HCT116 (cell line): ENCODE data around the gene ABL2. TPM values are rescaled to one million over a fixed set of nuclear protein-coding genes. Genes with fewer than 3 reads are reported as not detected.

Experiments used
- ATAC-seq: fragments of 200-7000 bp; cut with Tn5 transposase; 2 replicates; pipeline ENCODE4 v1.9.1; 2020; ENCODE audit warnings: mild to moderate bottlenecking, moderate library complexity
- BruUV-seq: library from RNA; stranded (reverse); fragments of 400-500 nt; replicated peaks from 2 replicates; lab custom pipeline; 2021; lab: Mats Ljungman, UMichigan
- CTCF ChIA-PET: fragments of 300-600 bp; sonication (Branson Sonifier 250); formaldehyde crosslinking; loops from one replicate; lab custom pipeline; 2021; ENCODE audit warnings: antibody characterized with exemption; lab: Charles Lee
- POLR2A ChIA-PET: fragments of 300-600, 350-600 bp; sonication (Branson Sonifier 250); formaldehyde crosslinking; loops from one replicate; lab custom pipeline; 2021; ENCODE audit warnings: antibody characterized with exemption; lab: Charles Lee
- RAD21 ChIA-PET, 2 experiments: fragments of 300-600 bp; sonication (Branson Sonifier 250); formaldehyde crosslinking; loops; one replicate each; lab custom pipeline; 2023; ENCODE audit warnings: low total read pairs in 2 of 2; ENCODE audit not compliant: uncharacterized antibody in 2 of 2, unreplicated experiment in 2 of 2, low non-redundant PET in 1 of 2; lab: Charles Lee
- DNase-seq: peaks from one replicate; pipeline ENCODE4 v3.0.0-alpha.2; 2010; ENCODE audit warnings: low read depth, low spot score
- H2AFZ ChIP-seq: fragments of 200-600 bp; shearing (Covaris generic), sonication (generic); 2 replicates; pipeline ENCODE4 v1.6.1; 2017; ENCODE audit warnings: low read depth, mixed run types, mixed read lengths, antibody characterized with exemption, low read length; ENCODE audit not compliant: poor library complexity, severe bottlenecking
- H3K27ac ChIP-seq: 2 replicates; pipeline ENCODE4 v1.5.1; 2012; ENCODE audit warnings: low read depth, low read length
- H3K27me3 ChIP-seq: fragments of 200-600 bp; sonication (generic); 2 replicates; pipeline ENCODE4 v1.6.1; 2016; ENCODE audit warnings: mixed run types, low read length, mixed read lengths; ENCODE audit not compliant: insufficient read depth
- H3K36me3 ChIP-seq, 2 experiments: fragments of 200-500 bp in 1 of 2; fragments of 200-600 bp in 1 of 2; sonication (Bioruptor generic) in 1 of 2; sonication (generic) in 1 of 2; 2 replicates each; pipeline versions ENCODE4 v1.5.1 to v1.6.1; 2014 to 2016; ENCODE audit warnings: low read length in 2 of 2, inconsistent platforms in 1 of 2, mixed read lengths in 1 of 2, mixed run types in 1 of 2; ENCODE audit not compliant: insufficient read depth in 2 of 2, control insufficient read depth in 1 of 2
- H3K4me1 ChIP-seq, 2 experiments: fragments of 200-600 bp in 1 of 2; sonication (generic) in 1 of 2; 2 replicates each; pipeline versions ENCODE4 v1.5.1 to v1.6.1; 2012 to 2017; ENCODE audit warnings: low read length in 2 of 2, inconsistent platforms in 1 of 2, mild to moderate bottlenecking in 1 of 2, mixed read lengths in 1 of 2, mixed run types in 1 of 2, moderate library complexity in 1 of 2; ENCODE audit not compliant: insufficient read depth in 2 of 2, control insufficient read depth in 1 of 2
- H3K4me2 ChIP-seq: fragments of 200-600 bp; sonication (generic); 2 replicates; pipeline ENCODE4 v1.6.1; 2017; ENCODE audit warnings: mixed run types, low read length, mixed read lengths
- H3K4me3 ChIP-seq, 2 experiments: fragments of 200-600 bp in 1 of 2; sonication (generic) in 1 of 2; replicated peaks in 1 of 2; 2 replicates each; pipeline ENCODE4 v1.5.1; 2011 to 2016; ENCODE audit warnings: low read length in 2 of 2, control low read depth in 1 of 2, low read depth in 1 of 2, mild to moderate bottlenecking in 1 of 2, mixed read lengths in 1 of 2, mixed run types in 1 of 2
- H3K79me2 ChIP-seq: fragments of 200-600 bp; sonication (generic); 2 replicates; pipeline ENCODE4 v1.6.1; 2017; ENCODE audit warnings: mild to moderate bottlenecking, mixed run types, low read length, moderate library complexity, mixed read lengths; ENCODE audit not compliant: insufficient read depth
- H3K9ac ChIP-seq: fragments of 200-600 bp; sonication (generic); 2 replicates; pipeline ENCODE4 v1.6.1; 2016; ENCODE audit warnings: low read length, mixed read lengths
- H3K9me2 ChIP-seq: fragments of 200-600 bp; sonication (generic), shearing (Covaris generic); 2 replicates; pipeline ENCODE4 v1.6.1; 2017; ENCODE audit warnings: mixed run types, mild to moderate bottlenecking, moderate library complexity; ENCODE audit not compliant: insufficient read depth
- H3K9me3 ChIP-seq, 2 experiments: fragments of 200-500 bp in 1 of 2; fragments of 200-600 bp in 1 of 2; sonication (Bioruptor generic) in 1 of 2; sonication (generic) in 1 of 2; 2 replicates each; pipeline ENCODE4 v1.6.1; 2014 to 2017; ENCODE audit warnings: low read length in 2 of 2, mixed read lengths in 2 of 2, inconsistent platforms in 1 of 2, low read depth in 1 of 2, mild to moderate bottlenecking in 1 of 2, mixed run types in 1 of 2, moderate library complexity in 1 of 2; ENCODE audit not compliant: control insufficient read depth in 1 of 2, insufficient read depth in 1 of 2
- H4K20me1 ChIP-seq: fragments of 200-600 bp; sonication (generic), shearing (Covaris generic); 2 replicates; pipeline ENCODE4 v1.6.1; 2017; ENCODE audit warnings: mixed run types, mild to moderate bottlenecking, moderate library complexity; ENCODE audit not compliant: insufficient read depth
- CEBPB ChIP-seq: IDR thresholded peaks from 2 replicates; pipeline ENCODE4 v1.6.1; 2012; ENCODE audit warnings: low read depth
- EGR1 ChIP-seq: IDR thresholded peaks from 2 replicates; pipeline ENCODE4 v1.6.1; 2012; ENCODE audit warnings: low read depth
- ELF1 ChIP-seq: IDR thresholded peaks from 2 replicates; pipeline ENCODE4 v1.6.1; 2012; ENCODE audit warnings: low read depth, borderline replicate concordance
- EZH2 ChIP-seq: fragments of 200-600 bp; sonication (generic); IDR thresholded peaks from 2 replicates; pipeline ENCODE4 v1.6.1; 2017; ENCODE audit warnings: antibody characterized with exemption, mixed run types
- FOSL1 ChIP-seq: IDR thresholded peaks from 2 replicates; pipeline ENCODE4 v1.6.1; 2012; ENCODE audit warnings: low read depth
- REST ChIP-seq: IDR thresholded peaks from 2 replicates; pipeline ENCODE4 v1.6.1; 2012; ENCODE audit warnings: low read depth
- SP1 ChIP-seq: IDR thresholded peaks from 2 replicates; pipeline ENCODE4 v1.6.1; 2012; ENCODE audit warnings: low read depth
- SRF ChIP-seq: IDR thresholded peaks from 2 replicates; pipeline ENCODE4 v1.6.1; 2012; ENCODE audit warnings: low read depth
- TCF7L2 ChIP-seq: IDR thresholded peaks from 2 replicates; pipeline ENCODE4 v1.7.0; 2011; ENCODE audit warnings: borderline replicate concordance, inconsistent platforms; ENCODE audit not compliant: insufficient read depth, insufficient read length; ENCODE audit errors: extremely low read depth
- YY1 ChIP-seq: IDR thresholded peaks from 2 replicates; pipeline ENCODE4 v1.6.1; 2011; ENCODE audit warnings: low read length, low read depth, moderate library complexity, mild to moderate bottlenecking; ENCODE audit not compliant: insufficient replicate concordance; ENCODE audit errors: extremely low read depth
- ZNF274 ChIP-seq: fragments of 200-500 bp; sonication (Bioruptor generic); IDR thresholded peaks from 2 replicates; pipeline ENCODE4 v1.6.1; 2014; ENCODE audit warnings: mild to moderate bottlenecking, low read depth, low read length, inconsistent platforms
- intact Hi-C: fragments of 100-400 bp; cut with micrococcal nuclease; formaldehyde crosslinking; loops from 2 replicates; pipeline ENCODE4 v1.10.0; 2022
- total RNA-seq: library from RNA; stranded (reverse); gene quantifications from one replicate; pipeline ENCODE4 v1.2.1, GENCODE V29; 2021; ENCODE audit not compliant: unreplicated experiment

ABL2 gene
- total RNA-seq, 1 experiment from 2014 or later, result 22.9 TPM

DNA sequence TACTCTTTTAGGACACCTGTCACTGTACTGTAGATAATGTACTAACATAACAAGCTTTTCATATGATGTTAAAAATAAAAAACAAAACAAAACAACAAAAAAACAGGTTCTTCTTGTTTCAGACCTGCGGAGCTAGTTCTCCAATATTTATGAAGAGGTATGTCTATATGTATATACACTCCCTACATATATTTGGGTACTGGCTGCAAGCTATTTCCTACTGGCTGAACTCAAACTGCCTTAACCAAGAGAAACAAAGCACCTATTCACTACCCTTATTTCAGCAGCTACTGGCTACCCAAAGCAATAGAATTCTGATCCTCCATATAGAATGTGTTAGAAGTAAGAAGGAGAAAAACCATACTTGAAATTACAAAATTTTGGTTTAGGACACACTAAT is 73.5 kb downstream of the ABL2 start (continued):
- TF ChIP-seq TCF7L2, result no peak
- no peak for TF ChIP-seq YY1
- no peak for TF ChIP-seq EZH2

DNA sequence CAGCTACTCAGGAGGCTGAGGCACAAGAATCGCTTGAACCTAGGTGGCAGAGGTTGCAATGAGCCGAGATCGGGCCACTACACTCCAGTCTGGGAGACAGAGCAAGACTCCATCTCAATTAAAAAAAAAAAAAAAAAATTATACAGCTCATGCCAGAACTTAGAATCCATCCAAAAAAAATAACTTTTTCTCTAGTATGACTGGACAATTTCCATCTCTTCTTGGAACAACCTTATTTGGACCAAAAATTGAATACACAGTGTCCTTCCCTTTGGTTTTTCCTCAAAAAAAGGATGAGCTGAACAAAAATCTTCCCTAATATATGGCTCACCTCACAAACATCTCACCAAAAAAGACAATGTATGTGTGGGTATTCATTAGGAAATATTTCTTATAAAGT is 73.9 kb downstream of the ABL2 start:
- no peaks in the 10 kb centered on the region for H3K9me3 ChIP-seq
- H2AFZ ChIP-seq, result no peak overlapping the region
- no peak overlapping the region for H3K4me3 ChIP-seq
- ChIA-PET RAD21 (no interaction called here), POLR2A (no interaction called here)
- no peaks in the 10 kb centered on the region for H3K36me3 ChIP-seq
- H3K79me2 ChIP-seq, result peaks cover 57% of the 10 kb centered on the region
- H3K9ac ChIP-seq, result no peak overlapping the region
- H3K4me2 ChIP-seq, result no peak overlapping the region
- no peak for ATAC-seq
- no TSS peak for BruUV-seq
- H3K27ac ChIP-seq, result no peak overlapping the region
- H4K20me1 ChIP-seq, result no peaks in the 10 kb centered on the region
- no peaks in the 10 kb centered on the region; a peak in 1 of 4 replicates for H3K4me1 ChIP-seq
- no peaks in the 10 kb centered on the region for H3K9me2 ChIP-seq
- TF ChIP-seq SRF (no peak), YY1 (no peak), FOSL1 (no peak), ELF1 (no peak), EZH2 (no peak), CEBPB (no peak), EGR1 (no peak), REST (no peak), ZNF274 (no peak), SP1 (no peak)
- TF ChIP-seq, all 23 proteins: peak for 0
- CTCF ChIA-PET, result no interaction called here
- H3K27me3 ChIP-seq, result no peaks in the 10 kb centered on the region
- intact Hi-C loops, result no loop called here
- no peak for DNase-seq
